UCSD-AML1 (cell line): ENCODE measurements around the gene RAB20.

Source experiments
- DNase-seq: peaks from one replicate; lab custom pipeline; 2025; ENCODE audit not compliant: unreplicated experiment; lab: John Stamatoyannopoulos, UW

RAB20 gene

GRCh38 chr13:110474713-110475112 is 86.8 kb downstream of the RAB20 start:
- no peak for DNase-seq
